Measurements from ENCODE around the gene C19orf38.
"Not testable (repeated sequence)": the region's sequence is repeated elsewhere in the genome, so short reads cannot be mapped to it uniquely, and the experiment has no call there.

Gene C19orf38

DNA sequence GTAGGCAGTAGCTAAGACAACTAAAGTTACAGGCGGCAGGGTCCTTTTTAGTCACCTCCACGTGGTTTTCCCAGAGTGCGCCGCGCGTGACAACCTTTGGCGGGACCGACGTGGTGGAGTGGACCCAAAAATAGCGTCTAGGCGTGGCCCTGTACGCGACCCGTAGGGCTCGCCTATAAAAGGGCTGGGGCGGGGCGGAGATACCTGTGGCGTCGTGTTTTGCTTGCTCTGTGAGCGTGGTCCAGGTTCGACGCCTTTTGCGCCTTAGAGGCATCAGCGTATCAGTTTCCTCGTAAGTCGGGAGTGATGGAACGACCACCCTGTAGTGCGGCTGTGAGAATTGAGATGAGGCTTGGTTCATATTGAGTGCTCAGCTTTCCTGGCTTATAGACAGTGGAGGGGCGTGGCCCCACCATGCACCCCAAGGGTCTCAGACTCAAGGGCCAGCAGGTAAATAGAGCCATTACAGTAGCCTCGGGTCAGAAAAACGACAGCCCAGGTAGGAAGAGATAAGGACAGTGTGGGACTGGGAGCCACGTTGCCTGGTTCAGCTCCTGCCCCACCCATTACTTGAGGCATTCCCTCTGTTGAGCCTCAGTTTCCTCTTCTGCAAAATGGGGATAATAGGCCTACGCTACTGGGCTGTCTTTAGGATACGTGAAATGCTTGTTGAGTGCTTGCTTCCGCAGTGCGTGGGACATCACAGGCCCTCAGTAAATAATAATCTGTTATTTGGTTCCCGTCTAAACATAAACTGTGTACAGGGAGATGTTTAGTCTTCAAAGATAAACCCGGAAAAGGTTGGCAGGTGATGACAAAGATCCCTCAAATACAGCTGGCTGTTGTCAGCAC is 11.5 kb upstream of the C19orf38 start:
- peak overlapping the region; percentile 92 for H3K4me3 ChIP-seq

GRCh38 chr19:10837649-10838048 is 10.6 kb upstream of the C19orf38 start:
- not testable (repeated sequence) for DNase-seq (ENCODE audit: low spot score); H3K27ac ChIP-seq; H3K4me3 ChIP-seq

More for the DNA sequence above, 11.5 kb upstream of the C19orf38 start:
- TF ChIP-seq, protein P1, sequence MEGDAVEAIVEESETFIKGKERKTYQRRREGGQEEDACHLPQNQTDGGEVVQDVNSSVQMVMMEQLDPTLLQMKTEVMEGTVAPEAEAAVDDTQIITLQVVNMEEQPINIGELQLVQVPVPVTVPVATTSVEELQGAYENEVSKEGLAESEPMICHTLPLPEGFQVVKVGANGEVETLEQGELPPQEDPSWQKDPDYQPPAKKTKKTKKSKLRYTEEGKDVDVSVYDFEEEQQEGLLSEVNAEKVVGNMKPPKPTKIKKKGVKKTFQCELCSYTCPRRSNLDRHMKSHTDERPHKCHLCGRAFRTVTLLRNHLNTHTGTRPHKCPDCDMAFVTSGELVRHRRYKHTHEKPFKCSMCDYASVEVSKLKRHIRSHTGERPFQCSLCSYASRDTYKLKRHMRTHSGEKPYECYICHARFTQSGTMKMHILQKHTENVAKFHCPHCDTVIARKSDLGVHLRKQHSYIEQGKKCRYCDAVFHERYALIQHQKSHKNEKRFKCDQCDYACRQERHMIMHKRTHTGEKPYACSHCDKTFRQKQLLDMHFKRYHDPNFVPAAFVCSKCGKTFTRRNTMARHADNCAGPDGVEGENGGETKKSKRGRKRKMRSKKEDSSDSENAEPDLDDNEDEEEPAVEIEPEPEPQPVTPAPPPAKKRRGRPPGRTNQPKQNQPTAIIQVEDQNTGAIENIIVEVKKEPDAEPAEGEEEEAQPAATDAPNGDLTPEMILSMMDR (IDR thresholded peaks at IDR 0.05): no peak
- DNase-seq (ENCODE audit: low spot score): peak; percentile 89
- H3K27ac ChIP-seq: peak overlapping the region; percentile 96 to 100

GRCh38 chr19:10838377-10838776 is 9.8 kb upstream of the C19orf38 start:
- no peak overlapping the region for H3K27ac ChIP-seq
- H3K4me3 ChIP-seq: no peak overlapping the region
- TF ChIP-seq, protein P1 (IDR thresholded peaks at IDR 0.05): no peak
- no peak for DNase-seq (ENCODE audit: low spot score)

GRCh38 chr19:10839114-10840050 is 8.8 kb upstream of the C19orf38 start:
- Histone ChIP-seq H3K4me3 (no peak overlapping the region), H3K27ac (no peak overlapping the region)
- DNase-seq (ENCODE audit: low spot score): no peak
- TF ChIP-seq, protein P1 (IDR thresholded peaks at IDR 0.05): no peak

DNA sequence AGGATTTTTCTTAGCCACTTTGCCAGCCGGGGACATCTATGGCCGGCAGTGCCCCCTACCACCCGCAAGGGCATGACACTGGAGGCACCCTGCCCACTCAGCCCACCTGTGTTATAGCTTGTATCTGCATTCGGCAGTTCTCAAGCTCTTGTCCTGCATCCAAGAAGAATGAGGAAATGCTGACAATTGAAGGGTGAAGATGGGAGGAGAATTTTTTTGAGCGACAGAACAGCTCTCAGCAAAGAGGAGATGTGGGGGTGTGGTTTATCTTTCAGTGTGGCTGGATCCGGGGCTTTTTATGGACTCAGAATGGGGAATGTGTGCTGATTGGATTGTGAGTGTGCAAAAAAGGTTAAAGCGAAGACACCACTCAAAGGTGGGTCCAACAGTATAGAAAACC is 5.4 kb upstream of the C19orf38 start:
- Histone ChIP-seq H3K4me3 (no peak overlapping the region), H3K27ac (no peak overlapping the region)
- no peak for DNase-seq (ENCODE audit: low spot score)
- TF ChIP-seq, protein P1 (IDR thresholded peaks at IDR 0.05): no peak

DNA sequence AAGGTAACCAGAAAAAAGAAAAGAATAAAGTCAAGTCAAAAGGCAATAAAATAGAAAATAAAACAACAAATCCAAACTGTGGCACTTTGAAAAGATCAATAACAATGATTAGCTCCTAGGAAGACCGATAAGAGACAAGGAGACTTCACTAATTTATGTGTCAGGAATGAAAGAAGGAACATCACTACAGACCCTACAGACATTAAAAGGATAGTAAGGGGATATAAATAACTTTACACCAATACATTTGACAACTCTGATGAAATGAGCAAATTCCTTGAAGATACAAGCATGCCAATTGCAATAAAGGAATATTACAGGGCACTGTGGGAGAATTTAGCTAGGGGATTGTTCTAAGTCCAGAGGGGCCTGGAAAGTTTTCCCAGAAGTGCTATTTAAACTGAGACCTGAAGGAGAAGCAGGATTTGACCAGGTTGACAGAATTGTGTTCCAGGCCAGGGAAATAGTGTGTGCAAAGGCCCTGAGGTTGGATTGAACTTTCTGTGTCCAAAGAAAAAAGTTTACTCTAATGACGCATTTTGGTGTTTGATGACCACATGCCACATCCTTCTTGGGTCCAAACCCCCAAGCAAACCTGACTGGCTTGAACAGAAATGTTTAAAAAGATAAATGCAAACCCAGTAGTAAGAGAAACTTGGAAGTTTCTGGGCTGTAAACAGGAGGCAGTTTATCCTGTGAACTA is 1.6 kb upstream of the C19orf38 start:
- TF ChIP-seq, protein P1 (IDR thresholded peaks at IDR 0.05): no peak
- H3K27ac ChIP-seq: no peak overlapping the region
- DNase-seq (ENCODE audit: low spot score): no peak
- no peak overlapping the region for H3K4me3 ChIP-seq

DNA sequence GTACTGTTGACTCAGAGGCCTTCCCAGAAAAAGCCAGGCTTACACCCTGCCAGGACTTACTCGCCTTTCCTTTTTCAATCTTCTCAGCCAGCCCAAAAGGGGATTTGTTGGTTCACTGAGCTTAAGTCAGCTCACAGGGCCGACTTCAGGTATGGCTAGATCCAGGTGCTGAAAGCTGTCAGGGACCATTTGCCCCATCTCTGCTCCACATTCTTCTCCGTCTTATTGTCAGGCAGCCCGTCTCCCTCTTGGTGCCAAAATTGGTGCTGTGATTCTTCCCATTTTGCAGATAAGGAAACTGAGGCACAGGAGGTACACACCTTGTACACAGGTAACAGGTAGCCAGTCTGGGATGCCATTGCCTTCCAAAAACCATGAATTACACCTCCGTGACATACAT is 2.4 kb downstream of the C19orf38 start:
- TF ChIP-seq, protein P1 (IDR thresholded peaks at IDR 0.05): no peak
- Histone ChIP-seq H3K4me3 (no peak overlapping the region), H3K27ac (no peak overlapping the region)
- no peak for DNase-seq (ENCODE audit: low spot score)

Data from coronary artery (tissue), 2 donors.